H1 (cell line): ENCODE data around the gene FKBP2. TPM values are rescaled to one million over a fixed set of nuclear protein-coding genes. Genes with fewer than 3 reads are reported as not detected.

Experiments used
- NRF1 ChIP-seq: IDR thresholded peaks from 2 replicates; pipeline ENCODE4 v1.6.1; 2011; ENCODE audit warnings: mild to moderate bottlenecking, low read depth, low read length, improper control_type of control experiment
- RAD21 ChIP-seq, 2 experiments: IDR thresholded peaks in 1 of 2; conservative IDR thresholded peaks in 1 of 2; 2 replicates each; pipeline ENCODE4 v1.6.1; 2011; ENCODE audit warnings: low read depth in 2 of 2, low read length in 2 of 2, improper control_type of control experiment in 1 of 2, inconsistent platforms in 1 of 2, mild to moderate bottlenecking in 1 of 2, moderate library complexity in 1 of 2
- polyA plus RNA-seq, 7 experiments: library from polyadenylated mRNA; depleted of rRNA in 3 of 7; stranded (reverse) in 5 of 7; unstranded in 2 of 7; fragments of >200 nt in 5 of 7; fragments of 200-250 nt in 2 of 7; gene quantifications; 1 replicate in 5 of 7; 2 replicates in 1 of 7; 4 replicates in 1 of 7; pipeline versions ENCODE4 v1.2.1 to v1.2.3, GENCODE V29; 2011 to 2013; ENCODE audit warnings: missing spikeins in 2 of 7, mixed read lengths in 2 of 7
- total RNA-seq: library from RNA; stranded (reverse); fragmentation: NEBNext Ultra II Directional; extraction: Animal tissue kit (Norgen Biotek cat#: 25700); gene quantifications from 2 replicates; pipeline ENCODE4 v1.2.1, GENCODE V29; 2021

FKBP2 gene
- total and polyA plus RNA-seq, 2 of the 8 experiments (the other 6 are each of a cell fraction or from before 2014, with no cell fraction given): 41.7 to 52.5 TPM

DNA sequence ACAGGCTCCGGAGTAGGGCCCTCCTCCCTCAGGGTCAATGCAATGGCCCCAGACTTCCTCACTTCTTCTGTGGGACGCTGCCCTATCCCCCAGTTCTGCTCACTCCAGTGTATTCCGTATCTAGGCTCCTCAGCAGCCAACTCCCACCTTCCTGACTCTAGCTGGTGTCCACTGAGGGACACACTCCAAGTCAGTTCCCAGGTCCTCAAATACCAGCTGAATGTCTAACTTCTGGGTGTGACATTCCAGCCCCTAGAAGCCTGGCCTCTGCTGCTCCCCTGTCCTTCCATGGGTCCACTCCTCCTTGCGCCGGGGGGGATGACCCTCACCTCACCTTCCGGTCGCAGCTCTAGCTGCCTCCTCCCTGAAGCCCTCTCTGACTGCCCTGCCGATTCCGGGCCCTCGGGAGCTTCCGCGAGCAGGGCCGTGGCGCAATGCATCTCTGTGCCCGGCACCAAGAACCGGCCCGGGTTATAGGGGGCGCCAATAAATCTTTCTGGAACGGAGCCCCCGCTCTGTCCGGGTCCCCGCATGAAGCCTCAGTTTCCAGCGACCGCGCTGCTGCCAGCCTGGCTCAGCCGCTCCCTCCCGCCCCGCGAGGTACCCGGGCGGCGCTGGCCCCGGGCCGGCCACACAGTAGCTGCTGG, 28.1 kb downstream of the FKBP2 start (continued):
- TF ChIP-seq NRF1 (no peak), RAD21 (IDR thresholded peaks at IDR 0.05 in 1 of 2, conservative IDR thresholded peaks at IDR 0.05 in 1 of 2; ENCODE audit: low read depth in 2 of 2, low read length in 2 of 2) (no peak)
